ENCODE results near the gene TMEM164.

The TMEM164 gene

DNA sequence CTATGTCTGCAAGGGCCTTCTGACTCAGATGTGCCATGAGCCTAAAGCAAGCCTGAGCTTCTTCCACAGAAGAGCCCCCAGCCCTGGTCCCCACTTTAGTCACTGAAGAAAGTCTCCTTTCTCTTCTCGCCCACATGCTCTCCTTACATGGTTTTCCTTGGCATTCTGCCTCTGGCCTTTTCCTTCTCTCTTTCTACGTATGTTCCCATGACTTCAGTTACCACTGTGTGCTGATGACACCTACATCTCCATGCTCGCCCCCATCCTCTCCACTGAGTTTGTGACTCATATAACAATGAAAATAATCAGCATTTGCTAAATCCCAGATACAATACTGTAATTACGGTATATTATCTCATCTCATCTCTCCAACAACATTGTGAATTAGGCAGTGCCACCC is 165.7 kb downstream of the TMEM164 start:
- no peak overlapping the region for H3K4me3 ChIP-seq (ENCODE audit: low read length)

DNA sequence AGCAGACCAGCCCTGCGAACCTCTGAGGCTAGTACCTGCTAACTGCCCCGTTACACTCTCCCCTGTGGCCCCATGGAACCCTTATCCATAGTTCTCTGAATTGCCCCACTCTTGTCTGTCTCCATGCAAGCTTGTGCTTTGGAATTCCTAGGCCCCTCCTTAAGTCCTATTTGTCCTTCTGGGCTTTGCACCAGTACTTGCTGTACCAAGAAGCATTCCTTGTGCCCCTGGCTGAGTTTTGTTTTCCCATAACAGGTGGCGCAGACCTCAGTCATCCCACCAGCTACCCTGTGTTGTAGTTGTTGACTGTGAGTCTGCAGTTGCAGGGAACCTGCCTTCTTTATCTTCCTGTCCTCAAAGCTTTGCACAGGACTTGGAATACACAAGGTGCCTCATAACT is 167.1 kb downstream of the TMEM164 start:
- no peak overlapping the region for H3K4me3 ChIP-seq (ENCODE audit: low read length)

More for the DNA sequence above, 165.7 kb downstream of the TMEM164 start:
- Histone ChIP-seq H3K27me3 (ENCODE audit: insufficient read depth, low read length) (no peaks in the 10 kb centered on the region), H3K4me1 (ENCODE audit: insufficient read depth, low read length) (no peaks in the 10 kb centered on the region), H3K9me3 (ENCODE audit: low read length) (no peaks in the 10 kb centered on the region), H2AFZ (ENCODE audit: low read depth, low read length) (no peak overlapping the region), H3K36me3 (ENCODE audit: insufficient read depth, low read length) (no peaks in the 10 kb centered on the region)

GRCh38 chrX:110171442-110171841 is 168.5 kb downstream of the TMEM164 start:
- Histone ChIP-seq H2AFZ (ENCODE audit: low read depth, low read length) (no peak overlapping the region), H3K36me3 (ENCODE audit: insufficient read depth, low read length) (peaks cover 5% of the 10 kb centered on the region), H3K27me3 (ENCODE audit: insufficient read depth, low read length) (no peaks in the 10 kb centered on the region), H3K9me3 (ENCODE audit: low read length) (peaks cover 3% of the 10 kb centered on the region), H3K4me1 (ENCODE audit: insufficient read depth, low read length) (no peaks in the 10 kb centered on the region), H3K4me3 (ENCODE audit: low read length) (no peak overlapping the region)

More for the DNA sequence above, 167.1 kb downstream of the TMEM164 start:
- H3K9me3 ChIP-seq (ENCODE audit: low read length) = no peaks in the 10 kb centered on the region
- H3K4me1 ChIP-seq (ENCODE audit: insufficient read depth, low read length) = no peaks in the 10 kb centered on the region
- H2AFZ ChIP-seq (ENCODE audit: low read depth, low read length) = no peak overlapping the region
- H3K36me3 ChIP-seq (ENCODE audit: insufficient read depth, low read length) = peaks cover 5% of the 10 kb centered on the region
- H3K27me3 ChIP-seq (ENCODE audit: insufficient read depth, low read length) = no peaks in the 10 kb centered on the region

GRCh38 chrX:110172215-110172614 is 169.3 kb downstream of the TMEM164 start:
- Histone ChIP-seq H2AFZ (ENCODE audit: low read depth, low read length) (no peak overlapping the region), H3K4me1 (ENCODE audit: insufficient read depth, low read length) (no peaks in the 10 kb centered on the region), H3K36me3 (ENCODE audit: insufficient read depth, low read length) (peaks cover 5% of the 10 kb centered on the region), H3K4me3 (ENCODE audit: low read length) (no peak overlapping the region), H3K9me3 (ENCODE audit: low read length) (peaks cover 4% of the 10 kb centered on the region), H3K27me3 (ENCODE audit: insufficient read depth, low read length) (no peaks in the 10 kb centered on the region)

GRCh38 chrX:110173192-110174175 is 170.6 kb downstream of the TMEM164 start:
- H3K4me1 ChIP-seq (ENCODE audit: insufficient read depth, low read length) = no peaks in the 10 kb centered on the region
- H3K36me3 ChIP-seq (ENCODE audit: insufficient read depth, low read length) = peaks cover 5% of the 10 kb centered on the region
- no peak overlapping the region for H3K4me3 ChIP-seq (ENCODE audit: low read length)
- H2AFZ ChIP-seq (ENCODE audit: low read depth, low read length) = no peak overlapping the region
- H3K27me3 ChIP-seq (ENCODE audit: insufficient read depth, low read length) = no peaks in the 10 kb centered on the region
- peaks cover 4% of the 10 kb centered on the region for H3K9me3 ChIP-seq (ENCODE audit: low read length)

- peaks cover 4% of the 10 kb centered on the region for H3K9me3 ChIP-seq (ENCODE audit: low read length)
Measured at GRCh38 chrX:110175146-110175545, 172.2 kb downstream of the TMEM164 start.

DNA sequence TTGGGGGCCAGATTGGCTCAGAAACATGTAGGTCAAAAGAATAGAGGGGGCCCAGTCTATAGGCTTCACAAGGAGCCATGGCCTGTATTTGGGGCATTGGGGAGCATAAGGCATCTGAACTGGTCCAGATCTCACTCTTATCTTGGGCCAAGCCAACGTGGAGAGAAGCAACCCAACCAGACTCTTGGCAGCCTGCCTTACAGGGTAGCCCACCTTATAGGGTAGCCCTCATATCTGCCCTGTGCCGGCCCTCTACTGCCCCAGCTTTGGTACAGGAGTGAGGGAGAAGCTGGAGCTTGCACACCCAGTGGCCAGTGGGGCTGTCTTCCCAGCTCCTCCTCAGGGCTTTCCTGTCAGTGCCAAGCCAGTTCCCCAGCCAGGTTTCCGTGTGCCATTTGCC is 172.8 kb downstream of the TMEM164 start:
- peaks cover 5% of the 10 kb centered on the region for H3K36me3 ChIP-seq (ENCODE audit: insufficient read depth, low read length)
- no peaks in the 10 kb centered on the region for H3K27me3 ChIP-seq (ENCODE audit: insufficient read depth, low read length)
- no peak overlapping the region for H2AFZ ChIP-seq (ENCODE audit: low read depth, low read length)
- H3K9me3 ChIP-seq (ENCODE audit: low read length) = peaks cover 4% of the 10 kb centered on the region
- no peak overlapping the region for H3K4me3 ChIP-seq (ENCODE audit: low read length)
- H3K4me1 ChIP-seq (ENCODE audit: insufficient read depth, low read length) = no peaks in the 10 kb centered on the region

More at GRCh38 chrX:110175146-110175545, 172.2 kb downstream of the TMEM164 start:
- Histone ChIP-seq H3K36me3 (ENCODE audit: insufficient read depth, low read length) (peaks cover 5% of the 10 kb centered on the region), H2AFZ (ENCODE audit: low read depth, low read length) (no peak overlapping the region), H3K27me3 (ENCODE audit: insufficient read depth, low read length) (no peaks in the 10 kb centered on the region), H3K4me1 (ENCODE audit: insufficient read depth, low read length) (no peaks in the 10 kb centered on the region), H3K4me3 (ENCODE audit: low read length) (no peak overlapping the region)

- Histone ChIP-seq H2AFZ (ENCODE audit: low read depth, low read length) (no peak overlapping the region), H3K4me1 (ENCODE audit: insufficient read depth, low read length) (no peaks in the 10 kb centered on the region), H3K27me3 (ENCODE audit: insufficient read depth, low read length) (no peaks in the 10 kb centered on the region), H3K36me3 (ENCODE audit: insufficient read depth, low read length) (peaks cover 5% of the 10 kb centered on the region), H3K9me3 (ENCODE audit: low read length) (peaks cover 4% of the 10 kb centered on the region), H3K4me3 (ENCODE audit: low read length) (no peak overlapping the region)
Measured at GRCh38 chrX:110178179-110178865, 175.4 kb downstream of the TMEM164 start.

- Histone ChIP-seq H3K4me1 (ENCODE audit: insufficient read depth, low read length) (no peaks in the 10 kb centered on the region), H2AFZ (ENCODE audit: low read depth, low read length) (no peak overlapping the region), H3K9me3 (ENCODE audit: low read length) (peaks cover 4% of the 10 kb centered on the region), H3K36me3 (ENCODE audit: insufficient read depth, low read length) (no peaks in the 10 kb centered on the region), H3K4me3 (ENCODE audit: low read length) (no peak overlapping the region), H3K27me3 (ENCODE audit: insufficient read depth, low read length) (no peaks in the 10 kb centered on the region)
Measured at GRCh38 chrX:110180176-110180927, 177.4 kb downstream of the TMEM164 start.

DNA sequence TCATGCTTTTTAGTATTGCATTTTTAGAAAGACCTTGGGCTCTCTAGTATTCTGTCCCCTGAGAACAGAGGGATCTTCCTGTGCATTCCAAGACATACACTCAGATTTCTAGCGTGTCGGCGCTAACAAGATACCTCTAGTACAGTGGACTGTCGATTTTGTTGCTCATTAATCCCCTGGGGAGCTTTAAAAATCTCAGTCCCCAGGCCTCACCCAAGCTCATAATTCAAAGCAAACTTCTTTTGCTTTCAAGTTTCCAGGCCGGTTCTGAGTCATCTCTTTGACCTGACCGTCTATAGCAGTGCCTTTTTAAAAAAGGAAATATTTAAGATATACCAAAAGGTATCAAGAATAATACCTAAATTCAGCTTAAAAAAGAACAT is 178.0 kb downstream of the TMEM164 start:
- Histone ChIP-seq H3K9me3 (ENCODE audit: low read length) (peaks cover 4% of the 10 kb centered on the region), H2AFZ (ENCODE audit: low read depth, low read length) (no peak overlapping the region), H3K4me3 (ENCODE audit: low read length) (no peak overlapping the region), H3K4me1 (ENCODE audit: insufficient read depth, low read length) (no peaks in the 10 kb centered on the region), H3K36me3 (ENCODE audit: insufficient read depth, low read length) (no peaks in the 10 kb centered on the region), H3K27me3 (ENCODE audit: insufficient read depth, low read length) (no peaks in the 10 kb centered on the region)

GRCh38 chrX:110181459-110182137 is 178.7 kb downstream of the TMEM164 start:
- H3K4me1 ChIP-seq (ENCODE audit: insufficient read depth, low read length) = no peaks in the 10 kb centered on the region
- no peaks in the 10 kb centered on the region for H3K36me3 ChIP-seq (ENCODE audit: insufficient read depth, low read length)
- H3K27me3 ChIP-seq (ENCODE audit: insufficient read depth, low read length) = no peaks in the 10 kb centered on the region
- no peak overlapping the region for H2AFZ ChIP-seq (ENCODE audit: low read depth, low read length)
- no peak overlapping the region for H3K4me3 ChIP-seq (ENCODE audit: low read length)
- no peaks in the 10 kb centered on the region for H3K9me3 ChIP-seq (ENCODE audit: low read length)

DNA sequence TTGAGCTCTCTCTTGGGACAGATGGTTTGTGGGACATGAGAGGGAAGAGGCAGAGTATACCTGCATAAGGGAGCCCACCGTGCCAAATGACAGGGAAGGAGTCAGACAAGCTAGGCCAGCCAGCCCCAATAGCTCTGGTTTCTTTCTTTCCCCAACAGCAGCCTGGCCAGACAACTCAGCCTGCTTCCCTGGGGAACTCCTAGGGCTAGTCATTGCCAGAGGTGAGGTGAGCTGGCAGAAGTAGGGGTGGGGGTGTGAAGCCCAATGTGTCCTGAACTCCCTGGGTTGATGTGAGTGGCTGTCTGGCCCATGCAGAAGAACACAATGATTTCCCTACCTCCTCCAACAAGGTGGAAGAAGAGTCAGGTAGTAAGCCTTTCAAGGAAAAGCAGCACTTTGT is 179.4 kb downstream of the TMEM164 start:
- no peaks in the 10 kb centered on the region for H3K9me3 ChIP-seq (ENCODE audit: low read length)
- no peak overlapping the region for H3K4me3 ChIP-seq (ENCODE audit: low read length)
- no peaks in the 10 kb centered on the region for H3K27me3 ChIP-seq (ENCODE audit: insufficient read depth, low read length)
- H3K36me3 ChIP-seq (ENCODE audit: insufficient read depth, low read length) = no peaks in the 10 kb centered on the region
- H2AFZ ChIP-seq (ENCODE audit: low read depth, low read length) = no peak overlapping the region
- no peaks in the 10 kb centered on the region for H3K4me1 ChIP-seq (ENCODE audit: insufficient read depth, low read length)
